K562 (cell line): ENCODE data around the gene RACK1. TPM values are rescaled to one million over a fixed set of nuclear protein-coding genes. Genes with fewer than 3 reads are reported as not detected.

ENCODE experiments used
- ATAC-seq: fragments of 200-7000 bp; cut with Tn5 transposase; 3 replicates; pipeline ENCODE4 v1.9.1; 2020; ENCODE audit warnings: moderate library complexity
- BruUV-seq: library from RNA; stranded (reverse); fragments of 400-500 nt; replicated peaks from 2 replicates; lab custom pipeline; 2021; lab: Mats Ljungman, UMichigan
- CTCF ChIA-PET: fragments of 300-600 bp; formaldehyde crosslinking; extraction: SDS; loops from one replicate; lab custom pipeline; 2021; ENCODE audit warnings: low intra/inter-chr PET ratio; lab: Yijun Ruan, JAX
- POLR2A ChIA-PET: fragments of 300-600, 350-650 bp; sonication (Branson Sonifier 250); formaldehyde crosslinking; extraction: SDS; loops from one replicate; lab custom pipeline; 2021; ENCODE audit warnings: antibody characterized with exemption, inconsistent platforms; lab: Yijun Ruan, JAX
- DNase-seq, 4 experiments: peaks; one replicate each; pipeline versions ENCODE4 v3.0.0 to v3.0.0-alpha.2; 2011 to 2018; ENCODE audit warnings: low spot score in 3 of 4, mixed read lengths in 3 of 4; ENCODE audit errors: extremely low read depth in 1 of 4
- FAIRE-seq: peaks from 2 replicates; lab custom pipeline; 2011; peaks lifted over from hg19 to GRCh38; lab: Jason Lieb, UNC
- H2AFZ ChIP-seq: 2 replicates; pipeline ENCODE4 v1.6.0; 2011; ENCODE audit warnings: low read depth, low read length, control low read depth, inconsistent platforms
- H3K27ac ChIP-seq: fragments of 200-600 bp; 3 replicates; pipeline ENCODE4 v1.8.0; 2011; ENCODE audit warnings: low read depth, mild to moderate bottlenecking, control low read depth, inconsistent platforms, low read length, moderate library complexity, mixed read lengths; ENCODE audit errors: extremely low read depth
- H3K27me3 ChIP-seq, 2 experiments: fragments of 300-600 bp in 1 of 2; 2 replicates in 1 of 2; 3 replicates in 1 of 2; pipeline versions ENCODE4 v1.6.0 to v1.8.0; 2011; ENCODE audit warnings: inconsistent platforms in 2 of 2, low read length in 2 of 2, mild to moderate bottlenecking in 1 of 2, mixed read lengths in 1 of 2, moderate library complexity in 1 of 2; ENCODE audit not compliant: control insufficient read depth in 2 of 2, insufficient read depth in 2 of 2
- H3K36me3 ChIP-seq: fragments of 300-600 bp; 3 replicates; pipeline ENCODE4 v1.8.0; 2011; ENCODE audit warnings: mild to moderate bottlenecking, low read length, inconsistent platforms; ENCODE audit not compliant: control insufficient read depth, insufficient read depth
- H3K4me1 ChIP-seq, 2 experiments: fragments of 200-600 bp in 1 of 2; replicated peaks in 1 of 2; 2 replicates in 1 of 2; 3 replicates in 1 of 2; pipeline versions ENCODE4 v1.5.1 to v1.8.0; 2011; ENCODE audit warnings: inconsistent platforms in 2 of 2, low read length in 2 of 2, mild to moderate bottlenecking in 1 of 2, mixed read lengths in 1 of 2, moderate library complexity in 1 of 2; ENCODE audit not compliant: control insufficient read depth in 2 of 2, insufficient read depth in 2 of 2
- H3K4me2 ChIP-seq: 2 replicates; pipeline ENCODE4 v1.6.1; 2011; ENCODE audit warnings: low read length, control low read depth, inconsistent platforms, mixed read lengths; ENCODE audit not compliant: insufficient read depth
- H3K4me3 ChIP-seq: fragments of 200-600 bp; sonication (generic), shearing (Covaris generic); 2 replicates; pipeline ENCODE4 v1.5.1; 2016; ENCODE audit warnings: control low read depth, inconsistent platforms
- H3K79me2 ChIP-seq: fragments of 200-600 bp; 3 replicates; pipeline ENCODE4 v1.8.0; 2011; ENCODE audit warnings: low read length, inconsistent platforms; ENCODE audit not compliant: control insufficient read depth, insufficient read depth
- H3K9ac ChIP-seq, 2 experiments: 2 replicates each; pipeline versions ENCODE4 v1.6.0 to v1.6.1; 2011; ENCODE audit warnings: low read depth in 2 of 2, low read length in 2 of 2, control low read depth in 1 of 2, inconsistent platforms in 1 of 2, mild to moderate bottlenecking in 1 of 2, mixed read lengths in 1 of 2; ENCODE audit not compliant: insufficient read depth in 1 of 2
- H3K9me1 ChIP-seq: one replicate; pipeline ENCODE4 v1.6.0; 2011; ENCODE audit warnings: inconsistent platforms, mild to moderate bottlenecking, low read length, moderate library complexity; ENCODE audit not compliant: control insufficient read depth, insufficient read depth
- H3K9me3 ChIP-seq: replicated peaks from 2 replicates; pipeline ENCODE4 v1.5.1; 2011; ENCODE audit warnings: low read depth, low read length, inconsistent platforms; ENCODE audit not compliant: control insufficient read depth, insufficient read depth
- H4K20me1 ChIP-seq: replicated peaks from 2 replicates; pipeline ENCODE4 v1.6.1; 2011; ENCODE audit warnings: low read length, inconsistent platforms, mixed read lengths; ENCODE audit not compliant: control insufficient read depth, insufficient read depth
- BCLAF1 ChIP-seq, 2 experiments: fragments of 450-650 bp in 1 of 2; IDR thresholded peaks; 2 replicates each; pipeline ENCODE4 v1.6.1; 2011 to 2017; ENCODE audit warnings: low read depth in 2 of 2, antibody characterized with exemption in 1 of 2, borderline replicate concordance in 1 of 2, low read length in 1 of 2, mild to moderate bottlenecking in 1 of 2, mixed read lengths in 1 of 2; ENCODE audit not compliant: control insufficient read depth in 1 of 2
- CBFA2T3 ChIP-seq: fragments of 450-650 bp; IDR thresholded peaks from 2 replicates; pipeline ENCODE4 v1.6.1; 2017
- EGR1 ChIP-seq: fragments of 450-650 bp; conservative IDR thresholded peaks from 2 replicates; pipeline ENCODE4 v1.6.1; 2017; ENCODE audit warnings: mild to moderate bottlenecking
- ELF1 ChIP-seq: fragments of 200-800 bp; sonication (Bioruptor generic); IDR thresholded peaks from 2 replicates; pipeline ENCODE4 v1.6.1; 2016; ENCODE audit warnings: missing genetic modification characterization, missing compliant biosample characterization
- FUS ChIP-seq: fragments of 200-400 bp; formaldehyde crosslinking; optimal IDR thresholded peaks from 2 replicates; pipeline ENCODE3; 2017; ENCODE audit warnings: low read depth, low read length
- L3MBTL2 ChIP-seq: fragments of 450-650 bp; IDR thresholded peaks from 2 replicates; pipeline ENCODE4 v1.6.1; 2016; ENCODE audit warnings: mild to moderate bottlenecking, moderate library complexity
- NFATC3 ChIP-seq: fragments of 450-650 bp; IDR thresholded peaks from 2 replicates; pipeline ENCODE4 v1.6.1; 2017; ENCODE audit warnings: mild to moderate bottlenecking
- RB1 ChIP-seq: fragments of 450-650 bp; IDR thresholded peaks from 2 replicates; pipeline ENCODE4 v1.6.1; 2017; ENCODE audit warnings: low read depth, mild to moderate bottlenecking
- SPI1 ChIP-seq: IDR thresholded peaks from 2 replicates; pipeline ENCODE4 v1.6.1; 2011; ENCODE audit warnings: low read depth, low read length, control low read depth, borderline replicate concordance
- SUPT5H ChIP-seq: fragments of 450-650 bp; IDR thresholded peaks from 2 replicates; pipeline ENCODE4 v1.6.1; 2016
- TFE3 ChIP-seq: fragments of 450-650 bp; formaldehyde crosslinking; IDR thresholded peaks from 2 replicates; pipeline ENCODE4 v1.4.0; 2020; ENCODE audit warnings: mild to moderate bottlenecking, mixed read lengths
- ZBTB2 ChIP-seq: fragments of 450-650 bp; IDR thresholded peaks from 2 replicates; pipeline ENCODE4 v1.6.1; 2016; ENCODE audit warnings: antibody characterized with exemption
- WGBS: fragments of 100-300 bp; shearing (Covaris generic); methylation state at CpG from one replicate; pipeline ENCODE4 v1.1.6; 2016; ENCODE audit warnings: low coverage, mixed read lengths; ENCODE audit not compliant: insufficient coverage; ENCODE audit errors: missing lambda C conversion rate; 5-methylcytosine and 5-hydroxymethylcytosine counted together
- in situ Hi-C: fragments of 300-500 bp; cut with MboI; formaldehyde crosslinking; loops from 4 replicates; pipeline ENCODE4 v1.15.0; 2018; ENCODE audit warnings: inconsistent platforms, mixed read lengths
- intact Hi-C: fragments of 100-400 bp; cut with micrococcal nuclease; formaldehyde crosslinking; loops from 2 replicates; pipeline ENCODE4 v1.14.2; 2022
- polyA plus RNA-seq, 8 experiments: library from polyadenylated mRNA; depleted of rRNA in 4 of 8; stranded (reverse) in 5 of 8; unstranded in 3 of 8; fragments of >200 nt; fragmentation: Nextera tagmentation in 2 of 8; fragmentation: Illumina TruSeq in 1 of 8; extraction: Ambion mirVana in 2 of 8; extraction: Trizol in 1 of 8; gene quantifications; 2 replicates each; pipeline versions ENCODE4 v1.2.1 to v1.2.3, GENCODE V29; 2011 to 2014; ENCODE audit warnings: inconsistent platforms in 1 of 8, missing spikeins in 1 of 8
- total RNA-seq, 7 experiments: library from RNA; depleted of rRNA in 6 of 7; stranded (reverse); fragments of >200 nt in 6 of 7; fragmentation: Illumina TruSeq in 2 of 7; extraction: Trizol in 2 of 7; gene quantifications; 2 replicates each; pipeline versions ENCODE4 v1.2.1 to v1.2.3, GENCODE V29; 2011 to 2021; ENCODE audit warnings: low replicate concordance in 1 of 7

The RACK1 gene
- total and polyA plus RNA-seq, 9 of the 15 experiments (the other 6 are each of a cell fraction or from before 2014, with no cell fraction given) = 2,303 to 5,311 (median 3,833) TPM

- TF ChIP-seq CBFA2T3 = peak; percentile 1; the same call in 1 of the 2 replicates
- peak; percentile 26; the same call in 1 of the 2 replicates for TF ChIP-seq ZBTB2
- peak; percentile 91 for TF ChIP-seq RB1
- 0 out of 2 replicates have a peak, but pooled peaks have one; percentile 30 for TF ChIP-seq NFATC3
- TF ChIP-seq SUPT5H = no peak
- no peak for TF ChIP-seq FUS
Measured at GRCh38 chr5:181221792-181222629, 21.7 kb downstream of the RACK1 start (continued).

GRCh38 chr5:181221105-181221791, 22.5 kb downstream of the RACK1 start:
- 17% methylated on average over 27 of the region's 27 CpGs for WGBS
- Histone ChIP-seq H3K4me2 (peak overlapping the region; percentile 96), H4K20me1 (no peaks in the 10 kb centered on the region), H3K4me1 (peaks cover 4 to 50% of the 10 kb centered on the region in 2 experiments; a peak in 4 of 5 replicates), H3K36me3 (peaks cover 11% of the 10 kb centered on the region), H3K4me3 (peak overlapping the region; percentile 86), H3K27me3 (no peaks in the 10 kb centered on the region), H3K79me2 (peaks cover 25% of the 10 kb centered on the region), H3K9ac (peak overlapping the region; percentile 92 to 97), H3K9me1 (no peaks in the 10 kb centered on the region), H2AFZ (peak overlapping the region; percentile 84), H3K27ac (peak overlapping the region; percentile 90), H3K9me3 (no peaks in the 10 kb centered on the region)
- FAIRE-seq (no peak), ATAC-seq (no peak), DNase-seq (peak in 1 of 4 experiments; percentile 35)
- BruUV-seq = no TSS peak
- intact Hi-C loops = no loop called here
- in situ Hi-C loops = no loop called here
- ChIA-PET POLR2A (interaction anchor here (0.6 to 1.7 kb wide), 4 partner anchors 15 to 384 kb away, joined by 3 to 7 read pairs (median 6); no protein-coding TSS in a partner anchor), CTCF (no interaction called here)
- TF ChIP-seq EGR1 (peak; percentile 75), ELF1 (tag) (0 out of 2 replicates have a peak, but pooled peaks have one; percentile 16), BCLAF1 (IDR thresholded peaks at IDR 0.05; ENCODE audit: borderline replicate concordance in 1 of 2, control insufficient read depth in 1 of 2, low read depth in 2 of 2, low read length in 1 of 2) (peak in 1 of 2 experiments; percentile 14; a peak in 1 of 4 replicates), L3MBTL2 (peak; percentile 15), TFE3 (no peak), SPI1 (0 out of 2 replicates have a peak, but pooled peaks have one; percentile 18)
